ENCODE results near the gene ACTN4.

ACTN4 gene

GRCh38 chr19:38635483-38636399, 11.7 kb upstream of the ACTN4 start:
- DNase-seq (ENCODE audit: low spot score), result no peak

- DNase-seq (ENCODE audit: low spot score), result no peak
Observed at GRCh38 chr19:38638461-38638860, 9.0 kb upstream of the ACTN4 start.

GRCh38 chr19:38639679-38640078, 7.8 kb upstream of the ACTN4 start:
- DNase-seq (ENCODE audit: low spot score), result no peak

- DNase-seq (ENCODE audit: low spot score), result no peak
Observed at GRCh38 chr19:38640368-38640767, 7.1 kb upstream of the ACTN4 start.

GRCh38 chr19:38642176-38642575, 5.3 kb upstream of the ACTN4 start:
- DNase-seq (ENCODE audit: low spot score), result no peak

GRCh38 chr19:38644719-38645118, 2.7 kb upstream of the ACTN4 start:
- no peak for DNase-seq (ENCODE audit: low spot score)

GRCh38 chr19:38647966-38648768, 718 bp downstream of the ACTN4 start:
- DNase-seq (ENCODE audit: low spot score), result no peak

GRCh38 chr19:38648769-38649304, 1.4 kb downstream of the ACTN4 start:
- no peak for DNase-seq (ENCODE audit: low spot score)

GRCh38 chr19:38649305-38650171, 2.1 kb downstream of the ACTN4 start:
- no peak for DNase-seq (ENCODE audit: low spot score)

GRCh38 chr19:38650172-38650775, 2.8 kb downstream of the ACTN4 start:
- DNase-seq (ENCODE audit: low spot score), result no peak

- no peak for DNase-seq (ENCODE audit: low spot score)
Observed at GRCh38 chr19:38650911-38651584, 3.6 kb downstream of the ACTN4 start.

- DNase-seq (ENCODE audit: low spot score), result no peak
Observed at GRCh38 chr19:38653028-38653571, 5.7 kb downstream of the ACTN4 start.

- no peak for DNase-seq (ENCODE audit: low spot score)
Observed at GRCh38 chr19:38654628-38655055, 7.2 kb downstream of the ACTN4 start.

GRCh38 chr19:38655148-38655824, 7.8 kb downstream of the ACTN4 start:
- no peak for DNase-seq (ENCODE audit: low spot score)

- DNase-seq (ENCODE audit: low spot score), result no peak
Observed at GRCh38 chr19:38656171-38656981, 8.9 kb downstream of the ACTN4 start.

- DNase-seq (ENCODE audit: low spot score), result no peak
Observed at GRCh38 chr19:38657633-38658222, 10.3 kb downstream of the ACTN4 start.

- no peak for DNase-seq (ENCODE audit: low spot score)
Observed at GRCh38 chr19:38658462-38659306, 11.2 kb downstream of the ACTN4 start.

GRCh38 chr19:38660724-38661123, 13.3 kb downstream of the ACTN4 start:
- DNase-seq (ENCODE audit: low spot score), result no peak
